ENCODE measurements around the gene SUGT1.

DNA sequence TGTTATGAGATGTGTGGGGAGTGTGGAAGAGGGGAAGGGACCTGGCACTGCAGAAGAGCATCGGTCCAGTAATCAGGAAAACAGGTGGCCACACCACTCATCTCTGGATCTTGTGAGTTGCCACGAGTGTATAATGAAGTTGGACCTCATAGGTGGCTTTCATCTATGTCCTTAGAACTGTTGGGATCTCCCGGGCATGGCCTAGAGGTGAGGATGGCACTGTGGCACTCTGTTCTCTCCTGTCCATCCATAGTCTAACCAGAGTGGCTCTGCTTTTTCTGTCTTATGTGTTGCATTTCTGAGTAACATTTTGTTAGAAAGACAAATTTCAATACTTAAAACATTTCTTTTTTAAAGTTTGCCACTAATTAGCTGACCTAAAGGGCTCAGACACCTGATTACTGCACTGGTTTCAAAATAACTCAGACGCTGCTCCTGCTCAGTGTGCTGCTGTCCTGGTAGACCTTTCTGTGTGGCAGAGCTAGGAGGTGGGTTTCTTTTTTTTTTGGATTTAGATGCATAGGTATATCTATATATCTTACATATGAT is 81.5 kb downstream of the SUGT1 start:
- TF ChIP-seq CTCF (conservative IDR thresholded peaks at IDR 0.05; ENCODE audit: low read length) (no peak), EZH2phosphoT487 (IDR thresholded peaks at IDR 0.05; ENCODE audit: borderline replicate concordance, low read depth, low read length) (no peak)

All from OCI-LY7 (cell line).